SK-N-MC (cell line): ENCODE data around the gene XRCC4.

ENCODE experiments used
- EZH2 ChIP-seq: fragments of 200-600 bp; sonication (generic); IDR thresholded peaks from one replicate; pipeline ENCODE4 v1.6.1; 2017; ENCODE audit warnings: antibody characterized with exemption
- FOXP2 ChIP-seq: optimal IDR thresholded peaks from 2 replicates; pipeline ENCODE3; 2011; ENCODE audit warnings: mild to moderate bottlenecking, moderate library complexity; ENCODE audit not compliant: insufficient read depth; ENCODE audit errors: extremely low read length, control extremely low read depth
- POLR2AphosphoS5 ChIP-seq: IDR thresholded peaks from 2 replicates; pipeline ENCODE4 v1.6.1; 2012; ENCODE audit warnings: mild to moderate bottlenecking, low read depth, low read length, borderline replicate concordance

GRCh38 chr5:83227611-83228010, 150.3 kb downstream of the XRCC4 start:
- TF ChIP-seq EZH2 = no peak
- no peak for TF ChIP-seq POLR2AphosphoS5
- TF ChIP-seq FOXP2 = no peak
